ENCODE data around the gene BIRC7. TPM values are rescaled to one million over a fixed set of nuclear protein-coding genes. Genes with fewer than 3 reads are reported as not detected.

BIRC7 gene
- total RNA-seq, 4 donors from 2014 or later: 29.4 to 53.1 (median 42.2) TPM

DNA sequence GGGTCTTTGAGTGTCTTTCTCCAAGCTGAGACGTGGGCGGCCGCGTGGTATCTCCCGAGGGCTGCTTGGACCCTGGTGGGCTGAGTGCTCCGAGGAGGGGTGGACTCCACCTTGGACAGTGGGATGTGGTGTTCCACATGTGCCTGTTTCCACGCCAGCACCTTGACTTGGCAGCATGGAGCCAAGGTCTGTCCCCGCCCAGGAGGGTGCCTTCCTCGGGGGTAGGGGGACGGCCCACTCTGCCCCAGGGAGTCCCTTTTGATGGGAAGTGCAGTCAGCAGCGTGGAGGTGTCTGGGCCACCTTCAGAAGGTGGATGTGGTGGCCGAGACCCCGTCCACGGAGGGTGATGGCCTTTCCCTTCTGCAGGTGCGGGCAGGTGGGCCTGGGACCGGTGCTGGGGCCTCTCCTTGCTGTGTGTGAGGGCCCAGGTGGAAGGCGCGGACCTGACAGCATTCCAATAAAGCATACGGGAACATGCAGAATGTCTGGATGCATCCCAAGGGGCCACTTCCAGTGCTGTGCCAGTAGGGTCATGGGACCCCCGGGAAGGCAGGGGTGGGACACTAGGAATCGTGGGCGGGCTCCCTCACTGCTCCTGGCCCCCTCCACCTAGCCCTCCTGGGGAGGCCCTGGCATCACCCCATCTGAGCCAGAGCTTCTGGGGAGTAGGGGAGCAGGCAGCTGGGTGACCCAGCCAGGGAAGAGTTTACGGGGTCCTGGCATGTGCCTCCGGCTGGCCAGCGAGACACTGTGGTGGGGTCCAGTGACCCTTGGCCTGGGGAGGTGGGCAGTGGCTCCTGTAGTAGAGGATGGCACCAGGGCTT, 53.8 kb downstream of the BIRC7 start:
- no peak for DNase-seq (ENCODE audit: low spot score in 2 of 2)
- WGBS, 2 donors: 76 to 87% methylated on average over 8 to 20 of the region's 25 CpGs
- Histone ChIP-seq H3K27ac (no peak overlapping the region), H3K4me1 (peaks cover 0 to 13% (median 0%) of the 10 kb centered on the region in 4 donors), H3K9me3 (no peaks in the 10 kb centered on the region), H3K36me3 (peaks cover 0 to 56% (median 0%) of the 10 kb centered on the region in 3 donors), H3K4me3 (no peak overlapping the region), H3K27me3 (peaks cover 0 to 15% of the 10 kb centered on the region in 2 donors)
- TF ChIP-seq EP300 (IDR thresholded peaks at IDR 0.05): no peak
- no peak for TF ChIP-seq CTCF (IDR thresholded peaks at IDR 0.05)
- TF ChIP-seq POLR2A (IDR thresholded peaks at IDR 0.05): no peak

Small RNA genes lying within 50 kb of the gene (small RNA-seq; reads per million reads assigned to genes)
- gene MIR3196: not detected
- gene MIR4326: not detected

Other genes starting within 250 kb of the BIRC7 start
- gene BHLHE23, start 228.9 kb upstream of the BIRC7 start, total RNA-seq: not detected
- gene YTHDF1, start 19.8 kb upstream of the BIRC7 start, total RNA-seq: 10 to 100 TPM; 20.7 to 25.5 (median 23.3) TPM
- 1 to 10 TPM; 1.2 to 7.2 (median 3.1) TPM for gene NKAIN4, start 18.6 kb downstream of the BIRC7 start, total RNA-seq
- gene ARFGAP1, start 36.9 kb downstream of the BIRC7 start, total RNA-seq: 100 to 1,000 TPM in 1 of 4 donors, 10 to 100 TPM in 3; 55.3 to 124 (median 68.6) TPM
- under 1 TPM in 2 of 4 donors, not detected in 2; 0.20 to 0.44 TPM for gene COL20A1, start 57.3 kb downstream of the BIRC7 start, total RNA-seq
- gene CHRNA4, start 125.4 kb downstream of the BIRC7 start, total RNA-seq: 1 to 10 TPM in 1 of 4 donors, under 1 TPM in 1, not detected in 2; 0.20 to 1.5 TPM
- not detected for gene KCNQ2, start 236.8 kb downstream of the BIRC7 start, total RNA-seq

Measured in tibial nerve (tissue), 4 donors.